Liver (tissue), 3 donors: ENCODE measurements around the gene SPI1.

ENCODE experiments used
- GABPA ChIP-seq, 2 donors: IDR thresholded peaks in 1 of 2; conservative IDR thresholded peaks in 1 of 2; 2 replicates each; pipeline ENCODE4 v1.6.1; 2016; ENCODE audit warnings: antibody characterized with exemption in 2 of 2, mild to moderate bottlenecking in 1 of 2, moderate library complexity in 1 of 2
- JUND ChIP-seq, 2 donors: IDR thresholded peaks; 2 replicates each; pipeline ENCODE4 v1.6.1; 2016; ENCODE audit warnings: antibody characterized with exemption in 2 of 2
- RAD21 ChIP-seq, 2 donors: IDR thresholded peaks; 2 replicates each; pipeline ENCODE4 v1.6.1; 2016; ENCODE audit warnings: antibody characterized with exemption in 2 of 2, mild to moderate bottlenecking in 2 of 2
- RXRA ChIP-seq, 2 donors: IDR thresholded peaks; 2 replicates each; pipeline ENCODE4 v1.6.1; 2017 to 2018; ENCODE audit warnings: antibody characterized with exemption in 2 of 2, mild to moderate bottlenecking in 1 of 2
- SP1 ChIP-seq: IDR thresholded peaks from 2 replicates; pipeline ENCODE4 v1.6.1; 2018; ENCODE audit warnings: antibody characterized with exemption, mild to moderate bottlenecking
- TAF1 ChIP-seq: conservative IDR thresholded peaks from 2 replicates; pipeline ENCODE4 v1.6.1; 2016; ENCODE audit warnings: antibody characterized with exemption, mild to moderate bottlenecking
- YY1 ChIP-seq: IDR thresholded peaks from 2 replicates; pipeline ENCODE4 v1.6.1; 2016; ENCODE audit warnings: antibody characterized with exemption, mild to moderate bottlenecking
- TF ChIP-seq, protein P1 (sequence below): fragments of 150-350 bp; IDR thresholded peaks from 2 replicates; pipeline ENCODE4 v1.5.1; 2017; ENCODE audit warnings: improper control_type of control experiment, low read depth, low read length; ENCODE audit not compliant: missing input control
- TF ChIP-seq, protein P2 (sequence below): IDR thresholded peaks from 2 replicates; pipeline ENCODE4 v1.6.1; 2016; ENCODE audit warnings: antibody characterized with exemption, mild to moderate bottlenecking
- TF ChIP-seq, protein P3 (sequence below): IDR thresholded peaks from 2 replicates; pipeline ENCODE4 v1.6.1; 2016; ENCODE audit warnings: antibody characterized with exemption
- TF ChIP-seq, protein P4 (sequence below): IDR thresholded peaks from 2 replicates; pipeline ENCODE4 v1.6.1; 2016; ENCODE audit warnings: antibody characterized with exemption
- donor health status: healthy.
- donor health status: healthy.

DNA sequence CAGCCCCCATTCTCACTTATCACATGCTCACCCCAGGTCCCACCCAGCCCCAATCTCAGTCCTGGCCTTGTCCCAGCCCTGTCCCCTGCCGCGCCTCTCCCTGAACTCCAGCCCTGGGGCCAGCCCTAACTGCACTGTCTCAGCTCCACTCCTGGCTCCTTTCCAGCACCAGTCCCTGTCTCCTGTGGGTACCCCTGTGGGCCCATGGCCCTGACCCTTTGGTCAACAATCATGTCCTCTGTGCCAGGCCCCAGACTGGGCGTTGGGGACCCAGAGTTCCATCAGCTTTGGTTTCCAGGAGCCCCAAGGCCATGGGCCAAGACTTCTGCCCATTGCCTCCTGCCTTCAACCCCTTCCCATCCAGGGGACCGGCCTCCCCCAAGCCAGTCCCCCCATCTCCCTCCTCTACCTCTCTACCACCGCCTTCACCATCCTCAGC is 757 bp downstream of the SPI1 start:
- TF ChIP-seq, protein P1, sequence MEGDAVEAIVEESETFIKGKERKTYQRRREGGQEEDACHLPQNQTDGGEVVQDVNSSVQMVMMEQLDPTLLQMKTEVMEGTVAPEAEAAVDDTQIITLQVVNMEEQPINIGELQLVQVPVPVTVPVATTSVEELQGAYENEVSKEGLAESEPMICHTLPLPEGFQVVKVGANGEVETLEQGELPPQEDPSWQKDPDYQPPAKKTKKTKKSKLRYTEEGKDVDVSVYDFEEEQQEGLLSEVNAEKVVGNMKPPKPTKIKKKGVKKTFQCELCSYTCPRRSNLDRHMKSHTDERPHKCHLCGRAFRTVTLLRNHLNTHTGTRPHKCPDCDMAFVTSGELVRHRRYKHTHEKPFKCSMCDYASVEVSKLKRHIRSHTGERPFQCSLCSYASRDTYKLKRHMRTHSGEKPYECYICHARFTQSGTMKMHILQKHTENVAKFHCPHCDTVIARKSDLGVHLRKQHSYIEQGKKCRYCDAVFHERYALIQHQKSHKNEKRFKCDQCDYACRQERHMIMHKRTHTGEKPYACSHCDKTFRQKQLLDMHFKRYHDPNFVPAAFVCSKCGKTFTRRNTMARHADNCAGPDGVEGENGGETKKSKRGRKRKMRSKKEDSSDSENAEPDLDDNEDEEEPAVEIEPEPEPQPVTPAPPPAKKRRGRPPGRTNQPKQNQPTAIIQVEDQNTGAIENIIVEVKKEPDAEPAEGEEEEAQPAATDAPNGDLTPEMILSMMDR = no peak
- TF ChIP-seq SP1 (no peak), RAD21 (IDR thresholded peaks at IDR 0.05) (no peak), JUND (IDR thresholded peaks at IDR 0.05) (no peak), YY1 (no peak), TAF1 (no peak), RXRA (IDR thresholded peaks at IDR 0.05) (no peak), GABPA (IDR thresholded peaks at IDR 0.05 in 1 of 2, conservative IDR thresholded peaks at IDR 0.05 in 1 of 2) (no peak)
- TF ChIP-seq, protein P2, sequence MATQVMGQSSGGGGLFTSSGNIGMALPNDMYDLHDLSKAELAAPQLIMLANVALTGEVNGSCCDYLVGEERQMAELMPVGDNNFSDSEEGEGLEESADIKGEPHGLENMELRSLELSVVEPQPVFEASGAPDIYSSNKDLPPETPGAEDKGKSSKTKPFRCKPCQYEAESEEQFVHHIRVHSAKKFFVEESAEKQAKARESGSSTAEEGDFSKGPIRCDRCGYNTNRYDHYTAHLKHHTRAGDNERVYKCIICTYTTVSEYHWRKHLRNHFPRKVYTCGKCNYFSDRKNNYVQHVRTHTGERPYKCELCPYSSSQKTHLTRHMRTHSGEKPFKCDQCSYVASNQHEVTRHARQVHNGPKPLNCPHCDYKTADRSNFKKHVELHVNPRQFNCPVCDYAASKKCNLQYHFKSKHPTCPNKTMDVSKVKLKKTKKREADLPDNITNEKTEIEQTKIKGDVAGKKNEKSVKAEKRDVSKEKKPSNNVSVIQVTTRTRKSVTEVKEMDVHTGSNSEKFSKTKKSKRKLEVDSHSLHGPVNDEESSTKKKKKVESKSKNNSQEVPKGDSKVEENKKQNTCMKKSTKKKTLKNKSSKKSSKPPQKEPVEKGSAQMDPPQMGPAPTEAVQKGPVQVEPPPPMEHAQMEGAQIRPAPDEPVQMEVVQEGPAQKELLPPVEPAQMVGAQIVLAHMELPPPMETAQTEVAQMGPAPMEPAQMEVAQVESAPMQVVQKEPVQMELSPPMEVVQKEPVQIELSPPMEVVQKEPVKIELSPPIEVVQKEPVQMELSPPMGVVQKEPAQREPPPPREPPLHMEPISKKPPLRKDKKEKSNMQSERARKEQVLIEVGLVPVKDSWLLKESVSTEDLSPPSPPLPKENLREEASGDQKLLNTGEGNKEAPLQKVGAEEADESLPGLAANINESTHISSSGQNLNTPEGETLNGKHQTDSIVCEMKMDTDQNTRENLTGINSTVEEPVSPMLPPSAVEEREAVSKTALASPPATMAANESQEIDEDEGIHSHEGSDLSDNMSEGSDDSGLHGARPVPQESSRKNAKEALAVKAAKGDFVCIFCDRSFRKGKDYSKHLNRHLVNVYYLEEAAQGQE = no peak
- TF ChIP-seq, protein P3, sequence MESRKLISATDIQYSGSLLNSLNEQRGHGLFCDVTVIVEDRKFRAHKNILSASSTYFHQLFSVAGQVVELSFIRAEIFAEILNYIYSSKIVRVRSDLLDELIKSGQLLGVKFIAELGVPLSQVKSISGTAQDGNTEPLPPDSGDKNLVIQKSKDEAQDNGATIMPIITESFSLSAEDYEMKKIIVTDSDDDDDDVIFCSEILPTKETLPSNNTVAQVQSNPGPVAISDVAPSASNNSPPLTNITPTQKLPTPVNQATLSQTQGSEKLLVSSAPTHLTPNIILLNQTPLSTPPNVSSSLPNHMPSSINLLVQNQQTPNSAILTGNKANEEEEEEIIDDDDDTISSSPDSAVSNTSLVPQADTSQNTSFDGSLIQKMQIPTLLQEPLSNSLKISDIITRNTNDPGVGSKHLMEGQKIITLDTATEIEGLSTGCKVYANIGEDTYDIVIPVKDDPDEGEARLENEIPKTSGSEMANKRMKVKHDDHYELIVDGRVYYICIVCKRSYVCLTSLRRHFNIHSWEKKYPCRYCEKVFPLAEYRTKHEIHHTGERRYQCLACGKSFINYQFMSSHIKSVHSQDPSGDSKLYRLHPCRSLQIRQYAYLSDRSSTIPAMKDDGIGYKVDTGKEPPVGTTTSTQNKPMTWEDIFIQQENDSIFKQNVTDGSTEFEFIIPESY = no peak
- TF ChIP-seq, protein P4, sequence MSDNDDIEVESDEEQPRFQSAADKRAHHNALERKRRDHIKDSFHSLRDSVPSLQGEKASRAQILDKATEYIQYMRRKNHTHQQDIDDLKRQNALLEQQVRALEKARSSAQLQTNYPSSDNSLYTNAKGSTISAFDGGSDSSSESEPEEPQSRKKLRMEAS = no peak
